GM13976 (cell line): ENCODE data around the gene GLIS1.

Source experiments
- DNase-seq: peaks from one replicate; pipeline ENCODE4 v3.0.0; 2012; ENCODE audit warnings: low spot score
- in situ Hi-C: fragments of 300-500 bp; cut with MboI; formaldehyde crosslinking; loops from one replicate; pipeline ENCODE4 v1.12.0; 2022; ENCODE audit warnings: low sequenced_read_pairs, mixed read lengths, inconsistent platforms; ENCODE audit not compliant: unreplicated experiment
- TF ChIP-seq, protein P1 (sequence below): IDR thresholded peaks from 2 replicates; pipeline ENCODE4 v1.5.1; 2012; ENCODE audit warnings: borderline replicate concordance, mild to moderate bottlenecking; ENCODE audit not compliant: insufficient read depth; ENCODE audit errors: extremely low read depth, missing control alignments, control extremely low read depth

The GLIS1 gene

GRCh38 chr1:53640701-53641075 lies 98.3 kb downstream of the GLIS1 start:
- in situ Hi-C loops = no loop called here
- no peak for DNase-seq
- TF ChIP-seq, protein P1, sequence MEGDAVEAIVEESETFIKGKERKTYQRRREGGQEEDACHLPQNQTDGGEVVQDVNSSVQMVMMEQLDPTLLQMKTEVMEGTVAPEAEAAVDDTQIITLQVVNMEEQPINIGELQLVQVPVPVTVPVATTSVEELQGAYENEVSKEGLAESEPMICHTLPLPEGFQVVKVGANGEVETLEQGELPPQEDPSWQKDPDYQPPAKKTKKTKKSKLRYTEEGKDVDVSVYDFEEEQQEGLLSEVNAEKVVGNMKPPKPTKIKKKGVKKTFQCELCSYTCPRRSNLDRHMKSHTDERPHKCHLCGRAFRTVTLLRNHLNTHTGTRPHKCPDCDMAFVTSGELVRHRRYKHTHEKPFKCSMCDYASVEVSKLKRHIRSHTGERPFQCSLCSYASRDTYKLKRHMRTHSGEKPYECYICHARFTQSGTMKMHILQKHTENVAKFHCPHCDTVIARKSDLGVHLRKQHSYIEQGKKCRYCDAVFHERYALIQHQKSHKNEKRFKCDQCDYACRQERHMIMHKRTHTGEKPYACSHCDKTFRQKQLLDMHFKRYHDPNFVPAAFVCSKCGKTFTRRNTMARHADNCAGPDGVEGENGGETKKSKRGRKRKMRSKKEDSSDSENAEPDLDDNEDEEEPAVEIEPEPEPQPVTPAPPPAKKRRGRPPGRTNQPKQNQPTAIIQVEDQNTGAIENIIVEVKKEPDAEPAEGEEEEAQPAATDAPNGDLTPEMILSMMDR = no peak

DNA sequence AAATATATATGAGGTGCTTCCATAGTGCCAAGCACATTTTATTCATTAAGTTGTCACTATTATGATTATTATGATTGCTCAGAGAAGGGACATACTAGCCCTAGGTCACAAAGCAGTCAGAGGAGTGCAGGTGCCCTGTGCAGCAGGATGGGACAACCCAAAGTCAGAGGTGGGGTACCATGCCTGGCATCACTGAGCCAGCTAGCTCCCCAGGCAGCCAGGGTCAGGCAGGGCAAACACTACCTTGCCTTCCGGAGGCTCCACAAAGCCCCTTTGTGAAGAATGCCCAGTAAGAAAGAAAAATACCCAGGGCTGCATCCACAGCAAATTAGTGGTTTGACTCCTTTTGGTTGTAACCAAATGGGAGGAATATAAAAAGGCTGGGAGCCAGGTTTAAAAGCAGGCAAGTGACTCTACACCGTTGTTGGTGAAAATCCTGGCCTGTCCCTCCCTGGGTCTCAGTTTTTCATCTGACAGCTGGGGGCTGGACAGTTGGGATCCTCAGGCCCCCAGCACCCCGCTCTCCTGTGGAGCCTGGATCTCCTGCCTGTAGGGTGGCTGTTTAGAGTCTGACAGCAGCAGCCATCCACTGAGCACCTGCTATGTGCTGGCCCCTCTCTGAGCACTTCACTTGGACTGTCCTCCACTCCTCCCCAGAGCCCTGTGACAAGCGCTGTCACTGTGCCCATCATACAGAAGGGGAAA lies 98.8 kb downstream of the GLIS1 start:
- TF ChIP-seq, protein P1 = no peak
- no peak for DNase-seq
- in situ Hi-C loops = no loop called here

GRCh38 chr1:53639251-53639763 lies 99.7 kb downstream of the GLIS1 start:
- no peak for DNase-seq
- TF ChIP-seq, protein P1 = no peak
- in situ Hi-C loops = no loop called here

- in situ Hi-C loops = no loop called here
- TF ChIP-seq, protein P1 = no peak
- DNase-seq = no peak
Measured at GRCh38 chr1:53638360-53639035, 100.5 kb downstream of the GLIS1 start.

GRCh38 chr1:53637511-53638359 lies 101.2 kb downstream of the GLIS1 start:
- in situ Hi-C loops = no loop called here

GRCh38 chr1:53636621-53637171 lies 102.3 kb downstream of the GLIS1 start:
- no peak for DNase-seq
- TF ChIP-seq, protein P1 = no peak
- in situ Hi-C loops = no loop called here

More at GRCh38 chr1:53637511-53638359, 101.2 kb downstream of the GLIS1 start:
- TF ChIP-seq, protein P1 = no peak
- no peak for DNase-seq
